Liver (tissue), 9 donors: ENCODE data around the gene TTC33. TPM values are rescaled to one million over a fixed set of nuclear protein-coding genes. Genes with fewer than 3 reads are reported as not detected.

ENCODE experiments used
- DNase-seq: peaks from one replicate; pipeline ENCODE4 v3.0.0-alpha.2; 2017; ENCODE audit warnings: low spot score
- H3K27ac ChIP-seq, 2 donors: one replicate each; pipeline ENCODE4 v1.7.0; 2013; ENCODE audit warnings: inconsistent platforms in 2 of 2, low read length in 2 of 2, control low read depth in 1 of 2, low read depth in 1 of 2, mild to moderate bottlenecking in 1 of 2
- H3K27me3 ChIP-seq, 4 donors: one replicate each; pipeline versions ENCODE4 v1.6.1 to v1.7.0; 2013; ENCODE audit warnings: low read length in 3 of 4, inconsistent platforms in 1 of 4, mild to moderate bottlenecking in 1 of 4, moderate library complexity in 1 of 4; ENCODE audit not compliant: control insufficient read depth in 4 of 4, insufficient read depth in 4 of 4
- H3K36me3 ChIP-seq, 4 donors: one replicate each; pipeline versions ENCODE4 v1.6.1 to v1.7.0; 2013; ENCODE audit warnings: low read length in 3 of 4, mild to moderate bottlenecking in 3 of 4, low read depth in 1 of 4, moderate library complexity in 1 of 4; ENCODE audit not compliant: control insufficient read depth in 4 of 4, insufficient read depth in 3 of 4
- H3K4me1 ChIP-seq, 4 donors: one replicate each; pipeline versions ENCODE4 v1.6.1 to v1.7.0; 2013; ENCODE audit warnings: low read length in 3 of 4, mild to moderate bottlenecking in 3 of 4, moderate library complexity in 1 of 4; ENCODE audit not compliant: control insufficient read depth in 4 of 4, insufficient read depth in 4 of 4
- H3K4me3 ChIP-seq, 3 donors: one replicate each; pipeline versions ENCODE4 v1.6.1 to v1.7.0; 2013; ENCODE audit warnings: low read length in 3 of 3, control low read depth in 1 of 3, low read depth in 1 of 3, mild to moderate bottlenecking in 1 of 3
- H3K9ac ChIP-seq, 2 donors: one replicate each; pipeline ENCODE4 v1.7.0; 2013; ENCODE audit warnings: low read length in 2 of 2, mild to moderate bottlenecking in 2 of 2, moderate library complexity in 2 of 2, control low read depth in 1 of 2, low read depth in 1 of 2
- H3K9me3 ChIP-seq, 4 donors: one replicate each; pipeline versions ENCODE4 v1.6.1 to v1.7.0; 2013; ENCODE audit warnings: low read length in 3 of 4; ENCODE audit not compliant: control insufficient read depth in 4 of 4
- EGR1 ChIP-seq, 2 donors: IDR thresholded peaks; 2 replicates each; pipeline ENCODE4 v1.6.1; 2016 to 2018; ENCODE audit warnings: antibody characterized with exemption in 2 of 2, low read depth in 2 of 2
- FOXA1 ChIP-seq: IDR thresholded peaks from 2 replicates; pipeline ENCODE4 v1.6.1; 2016; ENCODE audit warnings: antibody characterized with exemption
- FOXA2 ChIP-seq: IDR thresholded peaks from 2 replicates; pipeline ENCODE4 v1.6.1; 2016; ENCODE audit warnings: antibody characterized with exemption
- GABPA ChIP-seq, 2 donors: IDR thresholded peaks in 1 of 2; conservative IDR thresholded peaks in 1 of 2; 2 replicates each; pipeline ENCODE4 v1.6.1; 2016; ENCODE audit warnings: antibody characterized with exemption in 2 of 2, mild to moderate bottlenecking in 1 of 2, moderate library complexity in 1 of 2
- HNF4G ChIP-seq: IDR thresholded peaks from 2 replicates; pipeline ENCODE4 v1.6.1; 2016; ENCODE audit warnings: antibody characterized with exemption
- JUND ChIP-seq, 2 donors: IDR thresholded peaks; 2 replicates each; pipeline ENCODE4 v1.6.1; 2016; ENCODE audit warnings: antibody characterized with exemption in 2 of 2
- NR2F2 ChIP-seq: IDR thresholded peaks from 2 replicates; pipeline ENCODE4 v1.6.1; 2016; ENCODE audit warnings: antibody characterized with exemption
- RAD21 ChIP-seq, 2 donors: IDR thresholded peaks; 2 replicates each; pipeline ENCODE4 v1.6.1; 2016; ENCODE audit warnings: antibody characterized with exemption in 2 of 2, mild to moderate bottlenecking in 2 of 2
- RXRA ChIP-seq, 2 donors: IDR thresholded peaks; 2 replicates each; pipeline ENCODE4 v1.6.1; 2017 to 2018; ENCODE audit warnings: antibody characterized with exemption in 2 of 2, mild to moderate bottlenecking in 1 of 2
- SP1 ChIP-seq: IDR thresholded peaks from 2 replicates; pipeline ENCODE4 v1.6.1; 2018; ENCODE audit warnings: antibody characterized with exemption, mild to moderate bottlenecking
- TAF1 ChIP-seq: conservative IDR thresholded peaks from 2 replicates; pipeline ENCODE4 v1.6.1; 2016; ENCODE audit warnings: antibody characterized with exemption, mild to moderate bottlenecking
- YY1 ChIP-seq: IDR thresholded peaks from 2 replicates; pipeline ENCODE4 v1.6.1; 2016; ENCODE audit warnings: antibody characterized with exemption, mild to moderate bottlenecking
- WGBS: extraction: QIAGEN DNeasy Blood & Tissue Kit; methylation state at CpG from one replicate; pipeline ENCODE4 v1.1.7; 2013; 5-methylcytosine and 5-hydroxymethylcytosine counted together
- polyA plus RNA-seq, 2 donors: library from polyadenylated mRNA; stranded (reverse) in 1 of 2; unstranded in 1 of 2; fragments of 200-250 nt in 1 of 2; fragments of >200 nt in 1 of 2; fragmentation: Nextera tagmentation in 1 of 2; extraction: Ambion mirVana in 1 of 2; gene quantifications; one replicate each; pipeline versions ENCODE4 v1.2.1 to v1.2.3, GENCODE V29; 2013 to 2015
- total RNA-seq, 2 donors: library from RNA; depleted of rRNA; stranded (reverse); fragments of >200 nt; gene quantifications; one replicate each; pipeline ENCODE4 v1.2.3, GENCODE V29; 2014
- TF ChIP-seq, protein P1 (sequence below): IDR thresholded peaks from 2 replicates; pipeline ENCODE4 v1.6.1; 2016; ENCODE audit warnings: antibody characterized with exemption
- TF ChIP-seq, protein P2 (sequence below): fragments of 150-350 bp; IDR thresholded peaks from 2 replicates; pipeline ENCODE4 v1.5.1; 2017; ENCODE audit warnings: improper control_type of control experiment, low read depth, low read length; ENCODE audit not compliant: missing input control
- TF ChIP-seq, protein P3 (sequence below): IDR thresholded peaks from 2 replicates; pipeline ENCODE4 v1.6.1; 2016; ENCODE audit warnings: antibody characterized with exemption
- TF ChIP-seq, protein P4 (sequence below): IDR thresholded peaks from 2 replicates; pipeline ENCODE4 v1.6.1; 2016; ENCODE audit warnings: antibody characterized with exemption
- TF ChIP-seq, protein P5 (sequence below): IDR thresholded peaks from 2 replicates; pipeline ENCODE4 v1.6.1; 2016; ENCODE audit warnings: antibody characterized with exemption, mild to moderate bottlenecking
- donor health status: healthy.
- donor health status: healthy.
- donor health status: healthy.
- donor health status: healthy.
- donor health status: healthy.

Gene TTC33
- total and polyA plus RNA-seq, 4 donors = 4.3 to 12.0 (median 7.6) TPM

DNA sequence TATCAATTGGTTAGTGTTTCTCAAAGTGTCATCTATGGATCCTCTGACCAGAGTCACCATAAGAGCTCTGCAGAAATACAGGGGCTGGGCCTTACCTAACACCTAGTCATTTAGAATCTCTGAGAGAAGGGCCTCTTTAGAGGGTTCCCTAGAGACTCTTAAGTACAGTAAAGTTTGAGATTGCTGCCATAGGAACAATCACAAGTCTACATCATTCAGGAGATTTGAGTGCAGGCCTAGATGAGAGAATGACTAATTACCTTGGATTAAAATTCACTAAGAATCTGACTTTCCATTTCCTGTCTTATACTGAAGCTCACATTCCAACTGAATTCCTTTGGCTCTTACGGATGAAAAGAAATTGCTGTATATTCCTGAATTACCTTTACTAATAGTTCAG is 258.2 kb downstream of the TTC33 start:
- peaks cover 0 to 2% (median 0%) of the 10 kb centered on the region in 4 donors for H3K4me1 ChIP-seq
- no peaks in the 10 kb centered on the region for H3K36me3 ChIP-seq
- no peaks in the 10 kb centered on the region for H3K9me3 ChIP-seq
- WGBS = 90% methylated on average over 1 of the region's 1 CpG
- H3K27ac ChIP-seq = no peak overlapping the region
- peaks cover 0 to 2% (median 0%) of the 10 kb centered on the region in 4 donors for H3K27me3 ChIP-seq
- TF ChIP-seq EGR1 (IDR thresholded peaks at IDR 0.05; ENCODE audit: low read depth in 2 of 2) (no peak), GABPA (IDR thresholded peaks at IDR 0.05 in 1 of 2, conservative IDR thresholded peaks at IDR 0.05 in 1 of 2) (no peak), RXRA (IDR thresholded peaks at IDR 0.05) (no peak), HNF4G (no peak), JUND (IDR thresholded peaks at IDR 0.05) (no peak), RAD21 (IDR thresholded peaks at IDR 0.05) (no peak), NR2F2 (no peak), FOXA1 (no peak), YY1 (no peak), FOXA2 (no peak), SP1 (no peak)
- TF ChIP-seq, protein P1, sequence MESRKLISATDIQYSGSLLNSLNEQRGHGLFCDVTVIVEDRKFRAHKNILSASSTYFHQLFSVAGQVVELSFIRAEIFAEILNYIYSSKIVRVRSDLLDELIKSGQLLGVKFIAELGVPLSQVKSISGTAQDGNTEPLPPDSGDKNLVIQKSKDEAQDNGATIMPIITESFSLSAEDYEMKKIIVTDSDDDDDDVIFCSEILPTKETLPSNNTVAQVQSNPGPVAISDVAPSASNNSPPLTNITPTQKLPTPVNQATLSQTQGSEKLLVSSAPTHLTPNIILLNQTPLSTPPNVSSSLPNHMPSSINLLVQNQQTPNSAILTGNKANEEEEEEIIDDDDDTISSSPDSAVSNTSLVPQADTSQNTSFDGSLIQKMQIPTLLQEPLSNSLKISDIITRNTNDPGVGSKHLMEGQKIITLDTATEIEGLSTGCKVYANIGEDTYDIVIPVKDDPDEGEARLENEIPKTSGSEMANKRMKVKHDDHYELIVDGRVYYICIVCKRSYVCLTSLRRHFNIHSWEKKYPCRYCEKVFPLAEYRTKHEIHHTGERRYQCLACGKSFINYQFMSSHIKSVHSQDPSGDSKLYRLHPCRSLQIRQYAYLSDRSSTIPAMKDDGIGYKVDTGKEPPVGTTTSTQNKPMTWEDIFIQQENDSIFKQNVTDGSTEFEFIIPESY = no peak
- TF ChIP-seq, protein P2, sequence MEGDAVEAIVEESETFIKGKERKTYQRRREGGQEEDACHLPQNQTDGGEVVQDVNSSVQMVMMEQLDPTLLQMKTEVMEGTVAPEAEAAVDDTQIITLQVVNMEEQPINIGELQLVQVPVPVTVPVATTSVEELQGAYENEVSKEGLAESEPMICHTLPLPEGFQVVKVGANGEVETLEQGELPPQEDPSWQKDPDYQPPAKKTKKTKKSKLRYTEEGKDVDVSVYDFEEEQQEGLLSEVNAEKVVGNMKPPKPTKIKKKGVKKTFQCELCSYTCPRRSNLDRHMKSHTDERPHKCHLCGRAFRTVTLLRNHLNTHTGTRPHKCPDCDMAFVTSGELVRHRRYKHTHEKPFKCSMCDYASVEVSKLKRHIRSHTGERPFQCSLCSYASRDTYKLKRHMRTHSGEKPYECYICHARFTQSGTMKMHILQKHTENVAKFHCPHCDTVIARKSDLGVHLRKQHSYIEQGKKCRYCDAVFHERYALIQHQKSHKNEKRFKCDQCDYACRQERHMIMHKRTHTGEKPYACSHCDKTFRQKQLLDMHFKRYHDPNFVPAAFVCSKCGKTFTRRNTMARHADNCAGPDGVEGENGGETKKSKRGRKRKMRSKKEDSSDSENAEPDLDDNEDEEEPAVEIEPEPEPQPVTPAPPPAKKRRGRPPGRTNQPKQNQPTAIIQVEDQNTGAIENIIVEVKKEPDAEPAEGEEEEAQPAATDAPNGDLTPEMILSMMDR = no peak
- TF ChIP-seq, protein P3, sequence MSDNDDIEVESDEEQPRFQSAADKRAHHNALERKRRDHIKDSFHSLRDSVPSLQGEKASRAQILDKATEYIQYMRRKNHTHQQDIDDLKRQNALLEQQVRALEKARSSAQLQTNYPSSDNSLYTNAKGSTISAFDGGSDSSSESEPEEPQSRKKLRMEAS = no peak
- TF ChIP-seq, protein P4, sequence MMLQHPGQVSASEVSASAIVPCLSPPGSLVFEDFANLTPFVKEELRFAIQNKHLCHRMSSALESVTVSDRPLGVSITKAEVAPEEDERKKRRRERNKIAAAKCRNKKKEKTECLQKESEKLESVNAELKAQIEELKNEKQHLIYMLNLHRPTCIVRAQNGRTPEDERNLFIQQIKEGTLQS = no peak
- TF ChIP-seq, protein P5, sequence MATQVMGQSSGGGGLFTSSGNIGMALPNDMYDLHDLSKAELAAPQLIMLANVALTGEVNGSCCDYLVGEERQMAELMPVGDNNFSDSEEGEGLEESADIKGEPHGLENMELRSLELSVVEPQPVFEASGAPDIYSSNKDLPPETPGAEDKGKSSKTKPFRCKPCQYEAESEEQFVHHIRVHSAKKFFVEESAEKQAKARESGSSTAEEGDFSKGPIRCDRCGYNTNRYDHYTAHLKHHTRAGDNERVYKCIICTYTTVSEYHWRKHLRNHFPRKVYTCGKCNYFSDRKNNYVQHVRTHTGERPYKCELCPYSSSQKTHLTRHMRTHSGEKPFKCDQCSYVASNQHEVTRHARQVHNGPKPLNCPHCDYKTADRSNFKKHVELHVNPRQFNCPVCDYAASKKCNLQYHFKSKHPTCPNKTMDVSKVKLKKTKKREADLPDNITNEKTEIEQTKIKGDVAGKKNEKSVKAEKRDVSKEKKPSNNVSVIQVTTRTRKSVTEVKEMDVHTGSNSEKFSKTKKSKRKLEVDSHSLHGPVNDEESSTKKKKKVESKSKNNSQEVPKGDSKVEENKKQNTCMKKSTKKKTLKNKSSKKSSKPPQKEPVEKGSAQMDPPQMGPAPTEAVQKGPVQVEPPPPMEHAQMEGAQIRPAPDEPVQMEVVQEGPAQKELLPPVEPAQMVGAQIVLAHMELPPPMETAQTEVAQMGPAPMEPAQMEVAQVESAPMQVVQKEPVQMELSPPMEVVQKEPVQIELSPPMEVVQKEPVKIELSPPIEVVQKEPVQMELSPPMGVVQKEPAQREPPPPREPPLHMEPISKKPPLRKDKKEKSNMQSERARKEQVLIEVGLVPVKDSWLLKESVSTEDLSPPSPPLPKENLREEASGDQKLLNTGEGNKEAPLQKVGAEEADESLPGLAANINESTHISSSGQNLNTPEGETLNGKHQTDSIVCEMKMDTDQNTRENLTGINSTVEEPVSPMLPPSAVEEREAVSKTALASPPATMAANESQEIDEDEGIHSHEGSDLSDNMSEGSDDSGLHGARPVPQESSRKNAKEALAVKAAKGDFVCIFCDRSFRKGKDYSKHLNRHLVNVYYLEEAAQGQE = no peak
- no peak overlapping the region for H3K4me3 ChIP-seq
- H3K9ac ChIP-seq = no peak overlapping the region
- DNase-seq = no peak

DNA sequence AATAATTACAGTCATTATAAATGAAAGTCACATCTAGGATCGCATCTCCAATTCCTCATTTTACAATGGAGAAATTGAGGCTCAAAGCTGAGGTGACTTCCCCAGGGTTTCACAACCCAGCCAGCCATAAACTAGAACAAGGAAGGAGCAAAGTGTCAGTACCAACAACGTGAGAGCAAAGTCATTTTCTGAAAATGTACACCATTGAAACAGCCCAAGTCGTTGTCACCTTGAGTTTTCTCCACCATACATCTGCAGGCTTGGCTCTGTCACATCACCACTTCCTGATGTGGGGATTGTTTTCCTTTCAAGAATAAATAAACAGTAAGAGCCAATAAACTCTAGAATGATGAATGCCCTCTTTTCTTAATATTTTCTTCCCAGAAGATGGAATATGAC is 260.5 kb downstream of the TTC33 start:
- DNase-seq = no peak

More for the DNA sequence above, 260.5 kb downstream of the TTC33 start:
- Histone ChIP-seq H3K27me3 (no peaks in the 10 kb centered on the region), H3K4me1 (peaks cover 0 to 2% (median 0%) of the 10 kb centered on the region in 4 donors), H3K9ac (no peak overlapping the region), H3K9me3 (no peaks in the 10 kb centered on the region), H3K4me3 (no peak overlapping the region), H3K27ac (no peak overlapping the region), H3K36me3 (no peaks in the 10 kb centered on the region)
- 32% methylated on average over 3 of the region's 3 CpGs for WGBS
- TF ChIP-seq, protein P1 = no peak
- TF ChIP-seq YY1 (no peak), GABPA (IDR thresholded peaks at IDR 0.05 in 1 of 2, conservative IDR thresholded peaks at IDR 0.05 in 1 of 2) (no peak), TAF1 (no peak)
